Astrocyte (in vitro differentiated cells and primary cell): ENCODE results near the gene UBE4A.

Source experiments
- CTCF ChIP-seq: IDR thresholded peaks from 2 replicates; pipeline ENCODE4 v1.5.1; 2011; ENCODE audit warnings: low read depth, mild to moderate bottlenecking, inconsistent platforms, low read length, moderate library complexity; ENCODE audit not compliant: insufficient read depth
- EZH2 ChIP-seq: IDR thresholded peaks from 2 replicates; pipeline ENCODE4 v1.6.1; 2012; ENCODE audit warnings: mild to moderate bottlenecking, low read length, inconsistent platforms; ENCODE audit not compliant: insufficient read depth

GRCh38 chr11:118401151-118401879 is 41.9 kb downstream of the UBE4A start, which contains the start of gene ATP5MG:
- TF ChIP-seq EZH2, result no peak
- TF ChIP-seq CTCF, result no peak
